Activated T-helper 17 cell treated with anti-CD3 and anti-CD28 coated beads, Interleukin-2, amount 50 U/mL, for 72 hours (primary cell): ENCODE data around the gene SPHK2. TPM values are rescaled to one million over a fixed set of nuclear protein-coding genes. Genes with fewer than 3 reads are reported as not detected.
"Not testable (repeated sequence)": the region's sequence is repeated elsewhere in the genome, so short reads cannot be mapped to it uniquely, and the experiment has no call there.

Source experiments
- ATAC-seq: fragments of 150-1000 bp; cut with Tn5 transposase; replicated peaks from 2 replicates; pipeline ENCODE4 v1.10.0; 2021; ENCODE audit warnings: mild to moderate bottlenecking, moderate library complexity
- H3K27ac Mint-ChIP-seq: one replicate; pipeline ENCODE4 v1.8.0; 2022; ENCODE audit warnings: mixed read lengths
- H3K27me3 Mint-ChIP-seq: one replicate; pipeline ENCODE4 v1.8.0; 2022; ENCODE audit warnings: mixed read lengths
- H3K36me3 Mint-ChIP-seq: one replicate; pipeline ENCODE4 v1.8.0; 2022; ENCODE audit warnings: low read depth, mild to moderate bottlenecking, mixed read lengths
- H3K4me1 Mint-ChIP-seq: one replicate; pipeline ENCODE4 v1.8.0; 2022; ENCODE audit warnings: mixed read lengths
- H3K4me3 Mint-ChIP-seq: one replicate; pipeline ENCODE4 v1.8.0; 2022; ENCODE audit warnings: mild to moderate bottlenecking, mixed read lengths
- H3K9me3 Mint-ChIP-seq: one replicate; pipeline ENCODE4 v1.8.0; 2022; ENCODE audit warnings: mixed read lengths
- total RNA-seq, 2 donors: library from RNA; stranded (reverse); gene quantifications; one replicate each; pipeline ENCODE4 v1.2.3, GENCODE V29; 2022

Gene SPHK2
- total RNA-seq, 2 donors from 2014 or later = 31.3 to 49.3 TPM

DNA sequence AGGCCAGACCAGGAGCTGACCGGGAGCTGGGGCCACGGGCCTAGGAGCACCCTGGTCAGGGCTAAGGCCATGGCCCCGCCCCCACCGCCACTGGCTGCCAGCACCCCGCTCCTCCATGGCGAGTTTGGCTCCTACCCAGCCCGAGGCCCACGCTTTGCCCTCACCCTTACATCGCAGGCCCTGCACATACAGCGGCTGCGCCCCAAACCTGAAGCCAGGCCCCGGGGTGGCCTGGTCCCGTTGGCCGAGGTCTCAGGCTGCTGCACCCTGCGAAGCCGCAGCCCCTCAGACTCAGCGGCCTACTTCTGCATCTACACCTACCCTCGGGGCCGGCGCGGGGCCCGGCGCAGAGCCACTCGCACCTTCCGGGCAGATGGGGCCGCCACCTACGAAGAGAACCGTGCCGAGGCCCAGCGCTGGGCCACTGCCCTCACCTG lies 6.6 kb downstream of the SPHK2 start:
- no peak for ATAC-seq
- Mint-ChIP-seq H3K9me3 (no peaks in the 10 kb centered on the region), H3K4me1 (peaks cover 11% of the 10 kb centered on the region), H3K27ac (no peak overlapping the region), H3K27me3 (no peaks in the 10 kb centered on the region), H3K4me3 (no peak overlapping the region), H3K36me3 (peaks cover 52% of the 10 kb centered on the region)

- H3K36me3 Mint-ChIP-seq = peaks cover 39% of the 10 kb centered on the region
- peak; percentile 37 for ATAC-seq
- H3K27me3 Mint-ChIP-seq = no peaks in the 10 kb centered on the region
- no peak overlapping the region for H3K27ac Mint-ChIP-seq
- no peaks in the 10 kb centered on the region for H3K9me3 Mint-ChIP-seq
- H3K4me3 Mint-ChIP-seq = no peak overlapping the region
- H3K4me1 Mint-ChIP-seq = peaks cover 11% of the 10 kb centered on the region
Observed at GRCh38 chr19:48627201-48627864, 8.0 kb downstream of the SPHK2 start.

DNA sequence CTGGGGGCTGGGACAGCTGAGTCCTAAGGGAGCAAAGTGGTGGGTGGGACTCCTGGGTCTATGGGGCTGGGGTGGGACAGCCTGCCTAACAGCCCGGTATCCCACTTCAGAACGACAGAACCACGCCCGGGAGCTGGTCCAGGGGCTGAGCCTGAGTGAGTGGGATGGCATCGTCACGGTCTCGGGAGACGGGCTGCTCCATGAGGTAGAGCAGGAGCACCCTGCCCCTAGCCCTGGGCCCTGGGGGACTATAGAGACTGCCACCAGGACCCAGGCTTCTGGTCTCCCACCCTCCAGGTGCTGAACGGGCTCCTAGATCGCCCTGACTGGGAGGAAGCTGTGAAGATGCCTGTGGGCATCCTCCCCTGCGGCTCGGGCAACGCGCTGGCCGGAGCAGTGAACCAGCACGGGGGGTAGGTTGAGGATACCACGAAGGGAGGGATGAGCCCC lies 8.6 kb downstream of the SPHK2 start:
- Mint-ChIP-seq H3K27ac (no peak overlapping the region), H3K9me3 (no peaks in the 10 kb centered on the region), H3K27me3 (no peaks in the 10 kb centered on the region), H3K4me1 (peaks cover 11% of the 10 kb centered on the region), H3K36me3 (peaks cover 35% of the 10 kb centered on the region), H3K4me3 (no peak overlapping the region)
- ATAC-seq = no peak

DNA sequence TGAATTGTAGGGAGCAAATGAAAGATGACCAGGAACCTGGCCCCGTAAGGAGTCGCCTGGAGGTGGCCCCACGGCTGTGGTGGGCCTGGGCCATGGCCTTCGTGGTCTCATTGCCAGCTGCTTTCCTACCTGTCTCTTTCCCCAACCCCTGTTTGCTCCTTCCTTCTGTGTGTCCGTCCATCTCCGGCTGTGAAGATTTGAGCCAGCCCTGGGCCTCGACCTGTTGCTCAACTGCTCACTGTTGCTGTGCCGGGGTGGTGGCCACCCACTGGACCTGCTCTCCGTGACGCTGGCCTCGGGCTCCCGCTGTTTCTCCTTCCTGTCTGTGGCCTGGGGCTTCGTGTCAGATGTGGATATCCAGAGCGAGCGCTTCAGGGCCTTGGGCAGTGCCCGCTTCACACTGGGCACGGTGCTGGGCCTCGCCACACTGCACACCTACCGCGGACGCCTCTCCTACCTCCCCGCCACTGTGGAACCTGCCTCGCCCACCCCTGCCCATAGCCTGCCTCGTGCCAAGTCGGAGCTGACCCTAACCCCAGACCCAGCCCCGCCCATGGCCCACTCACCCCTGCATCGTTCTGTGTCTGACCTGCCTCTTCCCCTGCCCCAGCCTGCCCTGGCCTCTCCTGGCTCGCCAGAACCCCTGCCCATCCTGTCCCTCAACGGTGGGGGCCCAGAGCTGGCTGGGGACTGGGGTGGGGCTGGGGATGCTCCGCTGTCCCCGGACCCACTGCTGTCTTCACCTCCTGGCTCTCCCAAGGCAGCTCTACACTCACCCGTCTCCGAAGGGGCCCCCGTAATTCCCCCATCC lies 9.4 kb downstream of the SPHK2 start:
- Mint-ChIP-seq H3K36me3 (peaks cover 28% of the 10 kb centered on the region), H3K9me3 (no peaks in the 10 kb centered on the region), H3K4me1 (peaks cover 5% of the 10 kb centered on the region), H3K4me3 (no peak overlapping the region), H3K27me3 (no peaks in the 10 kb centered on the region), H3K27ac (no peak overlapping the region)
- ATAC-seq = no peak

- no peak for ATAC-seq
- Mint-ChIP-seq H3K4me3 (no peak overlapping the region), H3K4me1 (peaks cover 2% of the 10 kb centered on the region), H3K9me3 (no peaks in the 10 kb centered on the region), H3K36me3 (peaks cover 22% of the 10 kb centered on the region), H3K27me3 (no peaks in the 10 kb centered on the region), H3K27ac (no peak overlapping the region)
Observed at GRCh38 chr19:48629297-48629598, 9.9 kb downstream of the SPHK2 start.

- H3K27ac Mint-ChIP-seq = no peak overlapping the region
- peaks cover 7% of the 10 kb centered on the region for H3K4me1 Mint-ChIP-seq
- no peak for ATAC-seq
- no peaks in the 10 kb centered on the region for H3K27me3 Mint-ChIP-seq
- H3K4me3 Mint-ChIP-seq = no peak overlapping the region
- peaks cover 21% of the 10 kb centered on the region for H3K36me3 Mint-ChIP-seq
- H3K9me3 Mint-ChIP-seq = no peaks in the 10 kb centered on the region
Observed at GRCh38 chr19:48629599-48630295, 10.4 kb downstream of the SPHK2 start.

DNA sequence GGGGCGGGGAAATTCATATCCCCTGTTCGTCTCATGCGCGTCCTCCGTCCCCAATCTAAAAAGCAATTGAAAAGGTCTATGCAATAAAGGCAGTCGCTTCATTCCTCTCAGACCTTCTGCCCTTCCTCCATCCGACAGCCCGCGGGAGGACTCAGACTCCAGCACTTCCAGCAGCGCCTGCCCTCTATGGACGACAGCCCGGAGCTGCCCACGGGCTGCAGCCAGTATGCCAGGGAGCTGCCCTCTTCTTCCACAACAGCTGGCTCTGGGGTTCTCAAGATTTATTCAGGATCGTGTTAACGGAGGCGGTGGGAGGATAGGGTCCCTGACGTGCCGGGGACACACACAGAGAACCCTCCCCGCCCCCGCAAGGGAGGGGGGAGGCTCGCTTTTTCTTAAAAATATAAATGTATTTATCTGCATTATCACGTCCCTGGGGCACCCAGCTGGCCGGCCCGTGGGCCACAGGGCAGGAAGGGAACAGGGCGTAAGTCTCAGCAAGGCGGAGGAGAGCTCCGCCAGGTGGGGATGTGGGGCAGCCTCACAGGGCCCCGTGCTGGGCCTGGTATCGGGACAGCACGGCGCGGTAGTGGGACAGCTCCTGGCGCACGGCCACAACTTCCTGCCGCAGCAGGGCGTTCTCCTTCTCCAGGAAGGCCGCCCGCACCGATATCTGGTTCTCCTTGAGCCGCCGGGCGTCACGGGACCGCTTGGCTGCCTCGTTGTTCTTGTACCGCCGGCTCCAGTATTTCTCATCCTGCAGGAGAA lies 11.2 kb downstream of the SPHK2 start:
- no peak for ATAC-seq
- Mint-ChIP-seq H3K4me3 (no peak overlapping the region), H3K36me3 (peaks cover 21% of the 10 kb centered on the region), H3K4me1 (peaks cover 10% of the 10 kb centered on the region), H3K9me3 (no peaks in the 10 kb centered on the region), H3K27me3 (no peaks in the 10 kb centered on the region), H3K27ac (peak overlapping the region; percentile 17)

DNA sequence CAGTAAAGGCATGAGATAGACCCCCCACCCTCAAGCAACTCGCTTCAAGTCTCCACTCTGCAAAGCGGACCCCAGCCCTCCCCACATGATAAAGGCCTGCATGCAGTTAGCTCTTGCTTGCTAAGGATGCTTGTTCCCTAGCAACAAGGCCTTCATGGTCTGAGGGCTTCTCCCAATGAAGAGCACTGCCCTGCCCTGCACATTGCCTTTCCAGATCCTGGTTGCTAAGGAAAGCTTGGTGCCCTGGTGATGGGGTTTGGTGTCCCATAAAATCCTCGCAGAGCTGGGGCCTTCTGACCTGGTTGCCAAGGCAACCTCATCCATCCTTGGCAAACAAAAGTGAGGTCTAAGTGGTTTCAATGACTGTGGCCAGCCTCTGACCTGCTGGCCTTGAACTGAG lies 11.9 kb downstream of the SPHK2 start:
- no peak overlapping the region for H3K27ac Mint-ChIP-seq
- peaks cover 17% of the 10 kb centered on the region for H3K36me3 Mint-ChIP-seq
- peaks cover 15% of the 10 kb centered on the region for H3K4me1 Mint-ChIP-seq
- no peak for ATAC-seq
- no peaks in the 10 kb centered on the region for H3K27me3 Mint-ChIP-seq
- H3K9me3 Mint-ChIP-seq = no peaks in the 10 kb centered on the region
- no peak overlapping the region for H3K4me3 Mint-ChIP-seq

DNA sequence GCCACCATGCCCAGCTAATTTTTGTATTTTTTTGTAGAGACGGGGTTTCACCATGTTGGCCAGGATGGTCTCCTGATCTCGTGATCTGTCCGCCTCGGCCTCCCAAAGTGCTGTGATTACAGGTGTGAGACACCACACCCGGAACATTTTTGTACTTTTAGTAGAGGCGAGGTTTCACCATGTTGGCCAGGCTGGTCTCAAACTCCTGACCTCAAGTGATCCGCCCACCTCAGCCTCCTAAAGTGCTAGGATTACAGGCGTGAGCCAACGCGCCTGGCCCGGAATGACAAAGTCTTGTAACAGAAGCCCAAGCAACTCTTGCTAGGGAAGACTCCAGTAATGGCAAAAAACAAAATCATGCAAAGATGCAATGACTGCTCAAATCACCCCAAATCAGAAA lies 13.0 kb downstream of the SPHK2 start:
- H3K9me3 Mint-ChIP-seq, ATAC-seq, H3K27me3 Mint-ChIP-seq, H3K4me3 Mint-ChIP-seq, H3K27ac Mint-ChIP-seq: not testable (repeated sequence)
- H3K36me3 Mint-ChIP-seq = peaks cover 14% of the 10 kb centered on the region
- H3K4me1 Mint-ChIP-seq = peaks cover 16% of the 10 kb centered on the region

DNA sequence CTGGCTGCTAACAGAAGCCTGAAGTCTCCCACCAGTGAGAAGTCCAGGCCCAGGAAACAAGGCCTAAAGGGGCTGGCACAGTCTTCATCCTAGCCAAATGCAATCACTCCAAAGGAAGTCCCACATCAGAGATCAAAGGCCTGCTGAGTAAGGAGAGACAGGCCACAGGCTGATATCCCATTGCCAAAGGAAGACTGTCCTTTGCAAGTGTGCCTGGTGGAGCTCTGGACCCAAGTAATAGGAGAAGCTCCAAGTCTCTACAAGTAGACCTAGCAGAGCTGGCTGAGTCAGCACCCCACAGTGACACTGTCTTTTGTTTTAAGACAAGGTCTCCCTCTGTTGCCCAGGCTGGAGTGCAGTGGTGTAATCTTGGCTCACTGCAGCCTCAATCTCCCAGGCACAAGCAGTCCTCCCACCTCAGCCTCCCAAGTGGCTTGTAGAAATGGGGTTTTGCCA lies 13.4 kb downstream of the SPHK2 start:
- Mint-ChIP-seq H3K36me3 (peaks cover 17% of the 10 kb centered on the region), H3K27me3 (no peaks in the 10 kb centered on the region), H3K27ac (no peak overlapping the region), H3K4me3 (no peak overlapping the region), H3K4me1 (peaks cover 19% of the 10 kb centered on the region), H3K9me3 (peaks cover 3% of the 10 kb centered on the region)
- no peak for ATAC-seq

- peaks cover 20% of the 10 kb centered on the region for H3K36me3 Mint-ChIP-seq
- peaks cover 4% of the 10 kb centered on the region for H3K9me3 Mint-ChIP-seq
- peak overlapping the region; percentile 96 for H3K4me3 Mint-ChIP-seq
- peaks cover 25% of the 10 kb centered on the region for H3K4me1 Mint-ChIP-seq
- no peak for ATAC-seq
- H3K27me3 Mint-ChIP-seq = no peaks in the 10 kb centered on the region
- peak overlapping the region; percentile 85 for H3K27ac Mint-ChIP-seq
Observed at GRCh38 chr19:48633148-48634035, 14.1 kb downstream of the SPHK2 start.

- peaks cover 30% of the 10 kb centered on the region for H3K4me1 Mint-ChIP-seq
- peak overlapping the region; percentile 85 for H3K27ac Mint-ChIP-seq
- peak overlapping the region; percentile 96 for H3K4me3 Mint-ChIP-seq
- H3K9me3 Mint-ChIP-seq = peaks cover 4% of the 10 kb centered on the region
- peaks cover 14% of the 10 kb centered on the region for H3K36me3 Mint-ChIP-seq
- no peak for ATAC-seq
- no peaks in the 10 kb centered on the region for H3K27me3 Mint-ChIP-seq
Observed at GRCh38 chr19:48634036-48634342, 14.7 kb downstream of the SPHK2 start.

GRCh38 chr19:48634424-48635262 lies 15.3 kb downstream of the SPHK2 start:
- Mint-ChIP-seq H3K4me1 (peaks cover 30% of the 10 kb centered on the region), H3K36me3 (peaks cover 14% of the 10 kb centered on the region), H3K27me3 (no peaks in the 10 kb centered on the region), H3K9me3 (peaks cover 4% of the 10 kb centered on the region), H3K4me3 (peak overlapping the region; percentile 96), H3K27ac (peak overlapping the region; percentile 85)
- ATAC-seq = peak; percentile 56
